Activated effector memory CD4-positive, alpha-beta T cell treated with anti-CD3 and anti-CD28 coated beads, Interleukin-2, amount 50 U/mL, for 16 hours (primary cell): ENCODE data around the gene DPY30.
A peak's percentile ranks its signal among the peaks of the same experiment; 100 is the strongest.
"Not testable (repeated sequence)": the region's sequence is repeated elsewhere in the genome, so short reads cannot be mapped to it uniquely, and the experiment has no call there.

ENCODE experiments used
- DNase-seq: peaks from one replicate; pipeline ENCODE4 v3.0.0-alpha.2; 2020

DPY30 gene

DNA sequence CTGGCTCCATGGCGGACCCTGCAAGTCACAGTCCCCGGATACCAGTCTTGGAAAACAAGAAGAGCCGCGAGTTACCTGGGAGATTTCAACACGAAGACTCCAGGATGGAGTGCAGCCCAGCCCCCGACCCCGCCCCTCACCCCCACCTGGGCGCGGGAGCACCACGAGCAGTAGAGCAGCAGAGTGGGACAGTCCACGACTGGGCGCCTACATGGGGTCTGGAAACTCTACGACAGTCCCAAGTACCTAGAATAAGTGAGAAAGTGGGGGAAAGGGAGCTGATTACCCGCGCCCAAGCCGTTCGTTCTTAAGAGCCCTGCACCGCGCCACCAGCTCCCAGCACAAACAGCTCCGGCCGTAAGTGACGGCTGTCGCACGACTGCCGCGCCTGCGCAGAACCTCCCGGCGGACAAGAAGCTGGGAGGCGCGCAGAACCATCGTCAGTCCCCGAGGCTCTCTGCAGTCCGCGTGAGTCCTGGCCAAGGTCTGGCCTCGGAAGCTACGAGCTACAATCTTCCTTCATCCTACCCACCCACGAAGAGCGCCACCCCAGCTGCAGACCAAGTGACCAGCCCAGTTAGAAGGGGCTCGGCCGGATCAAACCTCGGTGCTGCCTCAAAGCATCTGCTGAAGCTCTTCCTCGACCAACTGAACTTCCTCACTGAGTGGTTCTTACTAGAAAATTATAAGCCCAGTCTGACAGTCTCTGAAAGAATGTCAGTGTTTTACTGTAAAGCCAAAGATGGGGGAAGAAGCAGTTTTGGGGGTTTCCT, at the start of gene DPY30:
Gene DPY30 (minus strand): TSS at position 359 of the 773 bp plus-strand sequence. CDS start 349 bp downstream, at position 10.
- peak; percentile 96 for DNase-seq

DNA sequence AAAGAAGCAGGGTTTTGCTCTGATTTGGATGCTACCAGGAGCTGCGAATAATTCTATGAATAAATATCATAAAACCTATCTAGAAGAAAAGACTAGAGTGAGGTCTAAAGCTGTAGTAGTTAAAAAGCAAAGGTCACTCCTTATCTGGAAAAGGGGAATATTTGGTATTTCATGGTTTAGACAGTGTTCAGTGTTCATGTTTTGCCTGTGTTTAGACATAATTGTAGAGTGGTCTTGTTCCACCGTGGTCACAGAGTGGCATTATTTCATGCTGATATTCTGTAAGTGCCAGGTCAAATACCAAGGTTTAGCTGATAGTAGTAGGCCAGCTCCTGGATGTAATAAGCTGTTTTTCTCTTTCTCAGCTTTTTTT, 34.5 kb upstream of the DPY30 start:
- no peak for DNase-seq

GRCh38 chr2:32067549-32067948, 27.9 kb upstream of the DPY30 start:
- no peak for DNase-seq

- no peak for DNase-seq
These were observed 25.1 kb upstream of the DPY30 start for GRCh38 chr2:32064713-32065112.

DNA sequence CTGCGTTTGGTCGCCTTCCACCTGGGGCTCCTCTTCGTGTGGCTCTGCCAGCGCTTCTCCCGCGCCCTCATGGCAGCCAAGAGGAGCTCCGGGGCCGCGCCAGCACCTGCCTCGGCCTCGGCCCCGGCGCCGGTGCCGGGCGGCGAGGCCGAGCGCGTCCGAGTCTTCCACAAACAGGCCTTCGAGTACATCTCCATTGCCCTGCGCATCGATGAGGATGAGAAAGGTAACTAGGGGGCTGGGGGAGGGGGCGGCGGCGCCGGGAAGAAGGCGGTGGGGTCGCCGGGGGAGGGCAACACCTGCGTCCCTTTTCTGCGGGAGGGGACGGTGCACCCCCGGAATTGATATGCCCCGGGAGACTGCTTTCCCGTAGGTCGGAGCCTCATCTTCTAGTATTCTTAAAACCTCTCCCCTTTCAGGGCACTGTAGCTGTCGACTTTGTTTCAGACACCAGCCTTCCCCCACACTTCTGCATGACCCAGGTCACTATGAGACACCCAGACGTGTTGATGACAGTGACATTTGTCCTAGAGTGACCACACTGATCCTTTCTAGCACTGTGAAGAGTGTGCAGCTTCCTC, 24.5 kb upstream of the DPY30 start:
- no peak for DNase-seq

GRCh38 chr2:32063310-32064020, 23.9 kb upstream of the DPY30 start, which contains the start of gene SPAST:
Gene SPAST (plus strand): TSS chr2:32063556. CDS start chr2:32063832, 276 bp downstream.
- peak; percentile 99 for DNase-seq

DNA sequence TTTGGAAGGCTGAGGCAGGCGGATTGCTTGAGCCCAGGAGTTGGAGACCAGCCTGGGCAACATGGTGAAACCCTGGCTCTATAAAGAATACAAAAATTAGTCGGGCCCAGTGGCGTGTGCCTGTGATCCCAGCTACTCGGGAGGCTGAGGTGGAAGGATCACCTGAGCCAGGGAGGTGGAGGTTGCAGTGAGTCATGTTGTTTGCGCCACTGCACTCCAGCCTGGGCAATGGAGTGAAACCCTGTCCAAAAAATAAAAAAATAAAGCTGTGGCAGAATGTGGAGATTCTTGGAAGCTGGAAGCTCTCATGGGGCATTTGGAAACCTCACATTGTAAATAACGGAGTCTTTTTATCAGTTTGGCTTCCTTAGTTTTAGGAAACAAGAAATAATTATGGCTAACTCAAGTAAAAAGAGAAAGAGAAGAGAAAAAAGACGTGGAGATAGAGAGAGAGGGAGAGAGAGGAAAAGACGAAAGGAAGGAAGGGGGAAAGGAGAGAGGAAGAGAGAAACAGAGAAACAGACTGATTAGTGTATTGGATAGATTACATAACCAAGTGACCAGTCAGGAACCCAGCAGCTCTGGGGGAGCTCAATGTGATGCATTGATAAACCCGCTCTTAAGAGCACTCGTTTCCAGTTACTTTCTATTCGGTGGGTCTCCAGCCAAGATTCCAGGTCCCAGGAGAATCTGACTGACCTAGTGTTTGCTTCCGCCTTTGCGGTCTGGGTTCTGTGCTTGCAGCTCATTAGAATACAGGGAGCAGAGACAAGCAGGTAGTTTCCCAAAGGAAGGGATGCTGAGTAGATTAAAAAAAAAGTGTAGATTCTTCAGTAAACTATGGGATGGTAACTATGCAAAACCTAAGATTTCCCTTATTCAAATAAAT, 22.6 kb upstream of the DPY30 start:
- DNase-seq, result no peak

GRCh38 chr2:32061430-32061829, 21.8 kb upstream of the DPY30 start:
- DNase-seq, result no peak

DNA sequence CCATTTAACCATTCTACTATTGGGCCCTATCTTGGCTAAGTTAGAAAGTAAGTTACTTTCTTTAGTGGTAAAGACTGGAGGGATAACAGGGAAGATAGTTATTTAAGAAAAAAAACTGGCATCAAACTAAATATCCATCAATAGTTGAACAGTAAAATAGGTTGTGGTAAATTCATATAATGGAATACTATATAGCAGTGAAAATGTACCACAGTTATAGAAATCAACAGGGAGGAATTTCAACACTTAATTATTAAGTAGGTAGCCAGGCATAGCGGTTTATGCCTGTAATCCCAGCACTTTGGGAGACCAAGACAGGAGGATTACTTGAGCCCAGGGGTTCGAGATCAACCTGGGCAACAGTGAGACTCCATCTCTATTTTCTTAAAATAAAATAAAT, 20.7 kb upstream of the DPY30 start:
- DNase-seq, result no peak

GRCh38 chr2:32058130-32058529, 18.5 kb upstream of the DPY30 start:
- DNase-seq, result no peak

- DNase-seq, result not testable (repeated sequence)
These were observed 15.0 kb upstream of the DPY30 start for GRCh38 chr2:32054583-32054982.

GRCh38 chr2:32051836-32052439, 12.3 kb upstream of the DPY30 start:
- no peak for DNase-seq

- no peak for DNase-seq
These were observed 4.0 kb upstream of the DPY30 start for GRCh38 chr2:32043561-32043960.

DNA sequence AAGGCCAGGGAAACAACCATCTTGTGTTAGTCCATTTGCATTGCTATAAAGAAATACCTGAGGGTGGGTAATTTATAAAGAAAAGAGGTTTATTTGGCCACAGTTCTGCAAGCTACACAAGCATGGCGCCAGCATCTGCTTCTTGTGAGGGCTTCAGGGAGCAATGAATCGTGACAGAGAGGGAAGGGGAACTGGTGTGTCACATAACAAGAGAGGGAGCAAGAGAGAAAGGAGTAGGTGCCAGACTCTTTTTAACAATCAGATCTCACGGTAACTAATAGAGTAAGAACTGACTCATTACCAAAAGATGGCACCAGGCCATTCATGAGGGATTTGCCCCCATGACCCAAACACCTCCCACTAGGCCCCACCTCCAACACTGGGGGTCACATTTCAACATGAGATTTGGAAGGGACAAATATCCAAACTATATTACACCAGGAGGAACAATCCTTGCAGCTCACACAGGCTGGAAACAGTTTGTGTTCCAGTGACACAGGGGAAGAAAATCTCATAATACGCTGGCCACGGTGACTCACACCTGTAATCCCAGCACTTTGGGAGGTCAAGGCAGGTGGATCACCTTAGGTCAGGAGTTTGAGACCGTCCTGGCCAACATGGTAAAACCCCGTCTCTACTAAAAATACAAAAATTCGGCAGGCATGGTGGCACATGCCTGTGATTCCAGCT, 5.3 kb downstream of the DPY30 start:
- not testable (repeated sequence) for DNase-seq

GRCh38 chr2:32018789-32019482, 20.7 kb downstream of the DPY30 start:
- not testable (repeated sequence) for DNase-seq

DNA sequence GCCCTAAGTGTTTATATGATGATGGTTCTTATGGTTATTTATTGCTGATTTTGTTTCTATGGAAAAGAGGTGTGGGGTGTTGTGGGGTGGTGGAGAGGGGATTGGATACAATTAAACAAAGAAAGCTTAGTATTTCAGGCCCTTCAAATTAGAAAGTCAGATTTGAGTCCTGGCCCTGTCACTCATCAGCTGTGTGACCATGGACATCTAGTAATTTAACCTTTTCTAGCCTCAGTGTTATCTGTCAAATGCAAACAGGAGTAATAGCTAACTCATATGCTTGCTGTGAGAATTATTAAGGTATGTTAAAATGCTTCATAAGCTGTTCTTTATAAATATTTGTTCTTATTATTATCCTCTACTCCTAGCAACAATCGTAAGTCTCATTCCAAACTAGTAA, 26.7 kb downstream of the DPY30 start:
- DNase-seq, result no peak

- peak; percentile 47 for DNase-seq
These were observed 28.1 kb downstream of the DPY30 start for GRCh38 chr2:32011485-32011960.

- DNase-seq, result peak; percentile 96
These were observed 28.7 kb downstream of the DPY30 start, which contains the start of gene MEMO1 for GRCh38 chr2:32010670-32011484. Gene MEMO1 (minus strand): TSS chr2:32011008. CDS start chr2:32010247, 761 bp downstream.

GRCh38 chr2:32010280-32010669, 29.3 kb downstream of the DPY30 start:
- peak; percentile 89 for DNase-seq
